ENCODE data around the gene KHSRP. TPM values are rescaled to one million over a fixed set of nuclear protein-coding genes. Genes with fewer than 3 reads are reported as not detected.

The KHSRP gene
- total and polyA plus RNA-seq, 2 donors (not counting 1 experiment from before 2014, with no cell fraction given), result 79.6 to 205 TPM

DNA sequence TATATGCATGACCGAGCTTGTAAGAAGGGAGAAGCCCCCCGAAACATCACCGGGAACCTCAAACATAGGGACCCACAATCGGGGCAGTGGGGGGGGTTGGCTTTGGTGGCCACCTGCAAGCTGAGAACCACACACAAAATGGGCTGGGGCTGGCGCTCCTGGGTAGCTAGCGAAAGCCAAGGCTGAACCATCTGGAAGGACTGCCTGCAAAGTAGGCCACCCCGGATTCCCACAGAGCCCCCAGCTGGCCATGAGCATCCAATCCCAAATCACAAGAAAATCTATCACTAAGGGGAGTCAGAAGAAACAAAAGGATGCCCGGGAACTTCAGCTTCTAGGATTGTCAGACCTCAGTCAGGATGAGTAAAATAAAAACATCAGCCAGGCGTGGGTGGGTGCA is 46.1 kb downstream of the KHSRP start:
- H3K4me2 ChIP-seq (replicated peaks; ENCODE audit: low read depth, low read length, poor library complexity, severe bottlenecking), result no peak overlapping the region
- no peak overlapping the region for H3K4me3 Mint-ChIP-seq
- no peaks in the 10 kb centered on the region for H3K27me3 ChIP-seq (replicated peaks in 1 of 4; ENCODE audit: control extremely low read depth in 1 of 4, control insufficient read depth in 3 of 4, insufficient read depth in 4 of 4, low read length in 3 of 4)
- no peaks in the 10 kb centered on the region for H3K79me2 ChIP-seq (ENCODE audit: control insufficient read depth, insufficient read depth, low read length)
- no peak for TF ChIP-seq EZH2 (IDR thresholded peaks at IDR 0.05; ENCODE audit: borderline replicate concordance, insufficient read depth, low read depth, low read length, poor library complexity, severe bottlenecking)
- TF ChIP-seq, protein P1, sequence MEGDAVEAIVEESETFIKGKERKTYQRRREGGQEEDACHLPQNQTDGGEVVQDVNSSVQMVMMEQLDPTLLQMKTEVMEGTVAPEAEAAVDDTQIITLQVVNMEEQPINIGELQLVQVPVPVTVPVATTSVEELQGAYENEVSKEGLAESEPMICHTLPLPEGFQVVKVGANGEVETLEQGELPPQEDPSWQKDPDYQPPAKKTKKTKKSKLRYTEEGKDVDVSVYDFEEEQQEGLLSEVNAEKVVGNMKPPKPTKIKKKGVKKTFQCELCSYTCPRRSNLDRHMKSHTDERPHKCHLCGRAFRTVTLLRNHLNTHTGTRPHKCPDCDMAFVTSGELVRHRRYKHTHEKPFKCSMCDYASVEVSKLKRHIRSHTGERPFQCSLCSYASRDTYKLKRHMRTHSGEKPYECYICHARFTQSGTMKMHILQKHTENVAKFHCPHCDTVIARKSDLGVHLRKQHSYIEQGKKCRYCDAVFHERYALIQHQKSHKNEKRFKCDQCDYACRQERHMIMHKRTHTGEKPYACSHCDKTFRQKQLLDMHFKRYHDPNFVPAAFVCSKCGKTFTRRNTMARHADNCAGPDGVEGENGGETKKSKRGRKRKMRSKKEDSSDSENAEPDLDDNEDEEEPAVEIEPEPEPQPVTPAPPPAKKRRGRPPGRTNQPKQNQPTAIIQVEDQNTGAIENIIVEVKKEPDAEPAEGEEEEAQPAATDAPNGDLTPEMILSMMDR (IDR thresholded peaks at IDR 0.05), result no peak
- H3K9me3 Mint-ChIP-seq (ENCODE audit: insufficient read depth), result peaks cover 3% of the 10 kb centered on the region
- H3K9ac ChIP-seq (ENCODE audit: low read length), result no peak overlapping the region
- no peak overlapping the region for H2AFZ ChIP-seq (ENCODE audit: insufficient read depth, low read depth, low read length, poor library complexity, severe bottlenecking)
- peaks cover 0 to 18% (median 0%) of the 10 kb centered on the region in 3 donors for H3K9me3 ChIP-seq (ENCODE audit: control extremely low read depth in 1 of 3, control insufficient read depth in 2 of 3, insufficient read depth in 1 of 3, low read length in 2 of 3)
- H3K27ac Mint-ChIP-seq, result no peak overlapping the region
- peaks cover 4 to 6% of the 10 kb centered on the region in 2 donors for H3K4me1 ChIP-seq (ENCODE audit: control insufficient read depth in 2 of 2, insufficient read depth in 2 of 2, low read length in 2 of 2)
- H3K36me3 ChIP-seq (replicated peaks in 1 of 2; ENCODE audit: control extremely low read depth in 1 of 2, control insufficient read depth in 1 of 2, extremely low read depth in 1 of 2, insufficient read depth in 2 of 2, low read length in 1 of 2), result peaks cover 0 to 41% of the 10 kb centered on the region in 2 experiments
- intact Hi-C loops (cut with micrococcal nuclease), result no loop called here
- no peak overlapping the region for H3K27ac ChIP-seq (ENCODE audit: low read length in 2 of 2)
- CTCF ChIA-PET, result interaction anchor here (0.6 to 1.2 kb wide), 2 partner anchors 138 to 235 kb away, joined by 3 read pairs; no protein-coding TSS in a partner anchor
- no peaks in the 10 kb centered on the region for H4K20me1 ChIP-seq (ENCODE audit: control insufficient read depth, insufficient read depth, low read length, poor library complexity, severe bottlenecking)
- H3K4me1 Mint-ChIP-seq, result peaks cover 3% of the 10 kb centered on the region
- H3K27me3 Mint-ChIP-seq, result no peaks in the 10 kb centered on the region
- ATAC-seq (ENCODE audit: low read depth) (no peak), DNase-seq (no peak)
- H3K4me3 ChIP-seq (ENCODE audit: control extremely low read depth in 1 of 5, extremely low read depth in 1 of 5, insufficient read depth in 1 of 5, low read depth in 2 of 5, low read length in 4 of 5), result no peak overlapping the region
- 95% methylated on average over 9 of the region's 9 CpGs for WGBS (ENCODE audit: insufficient coverage)
- POLR2A ChIA-PET, result interaction anchor here (0.6 kb wide), 1 partner anchor 17 kb away, joined by 3 read pairs; the partner anchor contains the start of gene CLPP

DNA sequence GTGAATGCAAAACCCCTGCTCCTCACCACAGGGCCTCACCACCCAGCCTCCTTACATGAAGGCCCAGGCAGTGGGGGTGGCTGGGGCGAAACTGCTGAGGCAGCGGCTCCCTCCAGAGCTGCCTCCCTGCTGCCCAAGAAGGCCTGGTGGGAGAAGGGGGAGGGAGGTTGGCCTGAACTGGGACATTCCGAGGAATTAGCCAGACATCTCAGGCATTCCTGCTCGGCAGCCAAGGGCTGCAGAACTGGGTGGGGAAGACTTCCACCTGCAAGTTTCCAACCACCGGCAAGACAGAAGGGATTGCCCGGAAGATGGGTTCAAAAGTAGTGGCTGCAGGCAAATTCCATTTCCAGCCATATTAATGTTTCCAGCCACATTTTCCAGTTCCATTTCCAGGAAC is 46.6 kb downstream of the KHSRP start:
- ChIA-PET POLR2A (no interaction called here), CTCF (interaction anchor here (1.2 kb wide), 1 partner anchor 138 kb away, joined by 3 read pairs; no protein-coding TSS in a partner anchor)
- intact Hi-C loops (cut with micrococcal nuclease), result no loop called here
- Histone ChIP-seq H2AFZ (ENCODE audit: insufficient read depth, low read depth, low read length, poor library complexity, severe bottlenecking) (no peak overlapping the region), H3K9ac (ENCODE audit: low read length) (no peak overlapping the region), H3K4me2 (replicated peaks; ENCODE audit: low read depth, low read length, poor library complexity, severe bottlenecking) (no peak overlapping the region), H3K27ac (ENCODE audit: low read length in 2 of 2) (no peak overlapping the region), H3K27me3 (replicated peaks in 1 of 4; ENCODE audit: control extremely low read depth in 1 of 4, control insufficient read depth in 3 of 4, insufficient read depth in 4 of 4, low read length in 3 of 4) (no peaks in the 10 kb centered on the region), H3K9me3 (ENCODE audit: control extremely low read depth in 1 of 3, control insufficient read depth in 2 of 3, insufficient read depth in 1 of 3, low read length in 2 of 3) (peaks cover 0 to 18% (median 0%) of the 10 kb centered on the region in 3 donors), H3K4me1 (ENCODE audit: control insufficient read depth in 2 of 2, insufficient read depth in 2 of 2, low read length in 2 of 2) (peaks cover 5 to 6% of the 10 kb centered on the region in 2 donors), H3K36me3 (replicated peaks in 1 of 2; ENCODE audit: control extremely low read depth in 1 of 2, control insufficient read depth in 1 of 2, extremely low read depth in 1 of 2, insufficient read depth in 2 of 2, low read length in 1 of 2) (peaks cover 0 to 38% of the 10 kb centered on the region in 2 experiments), H3K4me3 (ENCODE audit: control extremely low read depth in 1 of 5, extremely low read depth in 1 of 5, insufficient read depth in 1 of 5, low read depth in 2 of 5, low read length in 4 of 5) (no peak overlapping the region), H3K79me2 (ENCODE audit: control insufficient read depth, insufficient read depth, low read length) (no peaks in the 10 kb centered on the region), H4K20me1 (ENCODE audit: control insufficient read depth, insufficient read depth, low read length, poor library complexity, severe bottlenecking) (no peaks in the 10 kb centered on the region)
- H3K27ac Mint-ChIP-seq, result no peak overlapping the region
- DNase-seq (no peak), ATAC-seq (ENCODE audit: low read depth) (no peak)
- no peak overlapping the region for H3K4me3 Mint-ChIP-seq
- H3K9me3 Mint-ChIP-seq (ENCODE audit: insufficient read depth), result peaks cover 3% of the 10 kb centered on the region
- WGBS (ENCODE audit: insufficient coverage), result 94% methylated on average over 2 of the region's 6 CpGs
- no peak for TF ChIP-seq EZH2 (IDR thresholded peaks at IDR 0.05; ENCODE audit: borderline replicate concordance, insufficient read depth, low read depth, low read length, poor library complexity, severe bottlenecking)
- TF ChIP-seq, protein P1 (IDR thresholded peaks at IDR 0.05), result no peak
- peaks cover 5% of the 10 kb centered on the region for H3K4me1 Mint-ChIP-seq
- H3K27me3 Mint-ChIP-seq, result no peaks in the 10 kb centered on the region
